ENCODE data around the gene MYLK2. TPM values are rescaled to one million over a fixed set of nuclear protein-coding genes. Genes with fewer than 3 reads are reported as not detected.
A peak's percentile ranks its signal among the peaks of the same experiment; 100 is the strongest.

Gene MYLK2
- total and polyA plus RNA-seq, 2 of the 4 experiments (the other 2 are of a cell fraction) = 0.18 to 0.27 TPM

- Histone ChIP-seq H3K9me3 (ENCODE audit: control insufficient read depth, insufficient read depth, low read length) (no peaks in the 10 kb centered on the region), H2AFZ (replicated peaks; ENCODE audit: low read length, poor library complexity) (no peak overlapping the region), H3K36me3 (ENCODE audit: control insufficient read depth, insufficient read depth, low read length) (no peaks in the 10 kb centered on the region), H3K4ac (ENCODE audit: low read depth, low read length) (peak overlapping the region; percentile 65), H3K9ac (ENCODE audit: low read depth, low read length) (no peak overlapping the region), H3K14ac (replicated peaks; ENCODE audit: low read depth, low read length) (no peak overlapping the region), H2AK9ac (replicated peaks; ENCODE audit: low read depth, low read length, poor library complexity) (peak overlapping the region; percentile 26), H2BK5ac (ENCODE audit: low read depth, low read length, poor library complexity, severe bottlenecking) (no peak overlapping the region), H4K5ac (ENCODE audit: low read depth, low read length) (no peak overlapping the region), H3K4me2 (ENCODE audit: low read depth, low read length) (no peak overlapping the region), H4K91ac (ENCODE audit: insufficient read depth, low read depth, low read length) (no peak overlapping the region; the same call in 1 of the 2 replicates), H2BK20ac (ENCODE audit: low read depth, low read length) (peak overlapping the region; percentile 46; the same call in 1 of the 2 replicates), H3K79me1 (ENCODE audit: low read depth in 1 of 2, low read length in 2 of 2) (0 out of 4 replicates have a peak, but pooled peaks cover 0 to 4% of the 10 kb centered on the region in 2 experiments), H3K56ac (ENCODE audit: extremely low read depth, insufficient read depth, low read length) (no peak overlapping the region), H3K23ac (ENCODE audit: low read depth, low read length) (no peak overlapping the region), H3K4me3 (ENCODE audit: insufficient read depth, low read depth, low read length) (no peak overlapping the region), H2AK5ac (ENCODE audit: low read depth, low read length) (peak overlapping the region; percentile 74), H2BK120ac (ENCODE audit: low read depth, low read length) (no peak overlapping the region), H4K20me1 (ENCODE audit: insufficient read depth, low read length) (peaks cover 25% of the 10 kb centered on the region), H3K27ac (ENCODE audit: insufficient read depth, low read length) (no peak overlapping the region), H2BK15ac (ENCODE audit: low read depth, low read length) (no peak overlapping the region), H4K8ac (ENCODE audit: low read depth in 2 of 2, low read length in 2 of 2) (no peak overlapping the region), H3K9me1 (ENCODE audit: insufficient read depth, low read length) (peaks cover 30% of the 10 kb centered on the region), H3K4me1 (ENCODE audit: control insufficient read depth, insufficient read depth, low read length) (peaks cover 25% of the 10 kb centered on the region), H3K18ac (ENCODE audit: low read depth, low read length) (no peak overlapping the region), H3K27me3 (ENCODE audit: control insufficient read depth, insufficient read depth, low read length) (no peaks in the 10 kb centered on the region; the same call in 1 of the 2 replicates)
- ChIA-PET CTCF (no interaction called here), POLR2A (ENCODE audit: unreplicated experiment) (no interaction called here)
- ATAC-seq (ENCODE audit: low read depth) = no peak
- BruUV-seq (replicated peaks) = no TSS peak
- TF ChIP-seq NFE2L2 (IDR thresholded peaks at IDR 0.05; ENCODE audit: low read depth, low read length) (no peak), CEBPB (IDR thresholded peaks at IDR 0.05; ENCODE audit: low read depth, low read length) (no peak)
- no CpG with 5 or more reads among the region's 15 CpGs for WGBS, 2 experiments (ENCODE audit: extremely low coverage in 2 of 2, insufficient read length in 1 of 2)
- dilution Hi-C loops (cut with HindIII; ENCODE audit: low sequenced_read_pairs, unreplicated experiment) = no loop called here
- intact Hi-C loops (cut with micrococcal nuclease) = no loop called here
- in situ Hi-C loops (cut with MboI; ENCODE audit: low sequenced_read_pairs) = loop anchor here (25.0 kb wide), 2 partner anchors 646 to 821 kb away; partner anchors contain the start of gene C20orf203
- no peak for DNase-seq
Observed at GRCh38 chr20:31840906-31841816, 22.0 kb downstream of the MYLK2 start.

Data from IMR-90 (cell line).